Peyer's patch (tissue), 4 donors: Measurements from ENCODE around the gene L2HGDH. TPM values are rescaled to one million over a fixed set of nuclear protein-coding genes. Genes with fewer than 3 reads are reported as not detected.
"Not testable (repeated sequence)": the region's sequence is repeated elsewhere in the genome, so short reads cannot be mapped to it uniquely, and the experiment has no call there.

Experiments used
- DNase-seq, 3 donors: peaks; one replicate each; pipeline ENCODE4 v3.0.0-alpha.2; 2017 to 2019
- H3K27ac ChIP-seq, 4 donors: fragments of 200-600 bp; sonication (generic); one replicate each; pipeline ENCODE4 v1.5.1; 2016 to 2019
- H3K27me3 ChIP-seq, 2 donors: fragments of 200-600 bp; sonication (generic); one replicate each; pipeline ENCODE4 v1.5.1; 2019
- H3K36me3 ChIP-seq, 3 donors: fragments of 200-600 bp; sonication (generic); one replicate each; pipeline ENCODE4 v1.5.1; 2016 to 2019
- H3K4me1 ChIP-seq, 4 donors: fragments of 200-600 bp; sonication (generic); one replicate each; pipeline ENCODE4 v1.5.1; 2016 to 2019
- H3K4me3 ChIP-seq, 4 donors: fragments of 200-600 bp; sonication (generic); 1 replicate in 3 of 4; 2 replicates in 1 of 4; pipeline ENCODE4 v1.5.1; 2016 to 2019; ENCODE audit warnings: mild to moderate bottlenecking in 1 of 4
- H3K9me3 ChIP-seq, 4 donors: fragments of 200-600 bp; sonication (generic); one replicate each; pipeline ENCODE4 v1.5.1; 2016 to 2019; ENCODE audit warnings: mild to moderate bottlenecking in 1 of 4
- CTCF ChIP-seq, 6 experiments: fragments of 450-650 bp in 4 of 6; fragments of 200-600 bp in 2 of 6; sonication (generic) in 1 of 6; IDR thresholded peaks; one replicate each; pipeline ENCODE4 v1.5.1; 2017 to 2019; ENCODE audit warnings: antibody characterized with exemption in 6 of 6, mild to moderate bottlenecking in 3 of 6, moderate library complexity in 1 of 6
- POLR2A ChIP-seq, 2 donors: fragments of 450-650 bp; IDR thresholded peaks; one replicate each; pipeline ENCODE4 v1.5.1; 2017; ENCODE audit warnings: antibody characterized with exemption in 2 of 2, mild to moderate bottlenecking in 2 of 2, moderate library complexity in 2 of 2
- total RNA-seq, 4 donors: library from RNA; depleted of rRNA; stranded (reverse); fragments of >200 nt; gene quantifications; one replicate each; pipeline ENCODE4 v1.1.0, GENCODE V29; 2016

L2HGDH gene
- total RNA-seq, 4 donors from 2014 or later, result 4.6 to 29.7 (median 8.8) TPM

- no peaks in the 10 kb centered on the region for H3K27me3 ChIP-seq
- H3K36me3 ChIP-seq, result peaks cover 0 to 11% (median 0%) of the 10 kb centered on the region in 3 donors
- no peak overlapping the region for H3K4me3 ChIP-seq
- TF ChIP-seq CTCF (IDR thresholded peaks at IDR 0.05) (no peak), POLR2A (IDR thresholded peaks at IDR 0.05) (no peak)
- no peak for DNase-seq
- peaks cover 0 to 7% (median 0%) of the 10 kb centered on the region in 4 donors for H3K4me1 ChIP-seq
- no peak overlapping the region for H3K27ac ChIP-seq
- H3K9me3 ChIP-seq, result no peaks in the 10 kb centered on the region
Observed at GRCh38 chr14:50319293-50319692, 7.3 kb upstream of the L2HGDH start.

GRCh38 chr14:50318031-50318626 is 6.1 kb upstream of the L2HGDH start:
- Histone ChIP-seq H3K9me3 (no peaks in the 10 kb centered on the region), H3K4me3 (no peak overlapping the region), H3K27ac (no peak overlapping the region), H3K27me3 (no peaks in the 10 kb centered on the region), H3K36me3 (peaks cover 0 to 5% (median 0%) of the 10 kb centered on the region in 3 donors), H3K4me1 (peaks cover 0 to 12% (median 2%) of the 10 kb centered on the region in 4 donors)
- TF ChIP-seq POLR2A (IDR thresholded peaks at IDR 0.05) (no peak), CTCF (IDR thresholded peaks at IDR 0.05) (peak; percentile 15 to 79 (median 58))
- no peak for DNase-seq

GRCh38 chr14:50314098-50314497 is 2.1 kb upstream of the L2HGDH start:
- H3K36me3 ChIP-seq, result not testable (repeated sequence)

GRCh38 chr14:50312734-50313054 is 665 bp upstream of the L2HGDH start:
- peak overlapping the region; percentile 88 to 96 (median 94) for H3K27ac ChIP-seq
- TF ChIP-seq POLR2A (IDR thresholded peaks at IDR 0.05), result no peak
- no peak for TF ChIP-seq CTCF (IDR thresholded peaks at IDR 0.05)
- H3K4me1 ChIP-seq, result peaks cover 4 to 14% (median 7%) of the 10 kb centered on the region in 4 donors
- peak overlapping the region; percentile 56 to 82 (median 74) for H3K4me3 ChIP-seq
- peaks cover 0 to 5% (median 0%) of the 10 kb centered on the region in 3 donors for H3K36me3 ChIP-seq
- no peaks in the 10 kb centered on the region for H3K27me3 ChIP-seq
- H3K9me3 ChIP-seq, result no peaks in the 10 kb centered on the region
- peak in 1 of 3 donors; percentile 29 for DNase-seq

More at GRCh38 chr14:50314098-50314497, 2.1 kb upstream of the L2HGDH start:
- not testable (repeated sequence) for DNase-seq, H3K27ac ChIP-seq, H3K9me3 ChIP-seq, H3K4me3 ChIP-seq, H3K27me3 ChIP-seq
- H3K4me1 ChIP-seq, result peaks cover 4 to 14% (median 7%) of the 10 kb centered on the region in 4 donors

- peak overlapping the region; percentile 56 to 82 (median 74) for H3K4me3 ChIP-seq
- no peaks in the 10 kb centered on the region for H3K9me3 ChIP-seq
- H3K36me3 ChIP-seq, result peaks cover 0 to 5% (median 0%) of the 10 kb centered on the region in 3 donors
- TF ChIP-seq POLR2A (IDR thresholded peaks at IDR 0.05), result no peak
- TF ChIP-seq CTCF (IDR thresholded peaks at IDR 0.05), result peak in 4 of 6 experiments; percentile 39 to 71 (median 64)
- peaks cover 4 to 14% (median 7%) of the 10 kb centered on the region in 4 donors for H3K4me1 ChIP-seq
- no peaks in the 10 kb centered on the region for H3K27me3 ChIP-seq
- H3K27ac ChIP-seq, result peak overlapping the region; percentile 88 to 96 (median 94)
- DNase-seq, result no peak
Observed at GRCh38 chr14:50311337-50311971, 575 bp downstream of the L2HGDH start.

GRCh38 chr14:50310445-50310844 is 1.6 kb downstream of the L2HGDH start:
- peaks cover 0 to 5% (median 0%) of the 10 kb centered on the region in 3 donors for H3K36me3 ChIP-seq
- H3K4me1 ChIP-seq, result peaks cover 4 to 14% (median 7%) of the 10 kb centered on the region in 4 donors
- no peak overlapping the region for H3K4me3 ChIP-seq
- no peak overlapping the region for H3K27ac ChIP-seq
- H3K9me3 ChIP-seq, result no peaks in the 10 kb centered on the region
- TF ChIP-seq POLR2A (IDR thresholded peaks at IDR 0.05) (no peak), CTCF (IDR thresholded peaks at IDR 0.05) (no peak)
- no peaks in the 10 kb centered on the region for H3K27me3 ChIP-seq
- no peak for DNase-seq
